GM12878 (cell line): ENCODE measurements around the gene ANO10. TPM values are rescaled to one million over a fixed set of nuclear protein-coding genes. Genes with fewer than 3 reads are reported as not detected.
A peak's percentile ranks its signal among the peaks of the same experiment; 100 is the strongest.

ENCODE experiments used
- ATAC-seq: fragments of 200-7000 bp; cut with Tn5 transposase; 3 replicates; pipeline ENCODE4 v1.9.1; 2020; ENCODE audit warnings: mild to moderate bottlenecking, moderate library complexity
- BruUV-seq: library from RNA; stranded (reverse); fragments of 400-500 nt; replicated peaks from 2 replicates; lab custom pipeline; 2021; lab: Mats Ljungman, UMichigan
- CTCF ChIA-PET: fragments of 300-600 bp; sonication (Branson Sonifier 250); formaldehyde crosslinking; extraction: SDS; loops from one replicate; lab custom pipeline; 2021; ENCODE audit warnings: inconsistent platforms; lab: Yijun Ruan, JAX
- POLR2A ChIA-PET: fragments of 350-600 bp; formaldehyde crosslinking; extraction: SDS; loops from one replicate; lab custom pipeline; 2021; ENCODE audit warnings: inconsistent platforms; lab: Charles Lee
- RAD21 ChIA-PET: fragments of 300-600 bp; sonication (Branson Sonifier 250); formaldehyde crosslinking; loops from one replicate; lab custom pipeline; 2023; ENCODE audit warnings: antibody characterized with exemption; ENCODE audit not compliant: unreplicated experiment; lab: Charles Lee
- SMC1A ChIA-PET: fragments of 300-600 bp; sonication (Branson Sonifier 250); formaldehyde crosslinking; loops from one replicate; lab custom pipeline; 2023; ENCODE audit not compliant: unreplicated experiment, uncharacterized antibody; lab: Charles Lee
- DNase-seq: peaks from one replicate; pipeline ENCODE4 v3.0.0-alpha.2; 2011; ENCODE audit warnings: low read depth, low spot score
- FAIRE-seq: peaks from 3 replicates; lab custom pipeline; 2011; peaks lifted over from hg19 to GRCh38; lab: Jason Lieb, UNC
- H2AFZ ChIP-seq: 2 replicates; pipeline ENCODE4 v1.6.0; 2011; ENCODE audit warnings: low read depth, low read length, control low read depth; ENCODE audit not compliant: control insufficient read depth
- H3K27ac ChIP-seq: 2 replicates; pipeline ENCODE4 v1.5.1; 2011; ENCODE audit warnings: control low read depth; ENCODE audit not compliant: control insufficient read depth, insufficient read depth
- H3K27me3 ChIP-seq, 2 experiments: replicated peaks in 1 of 2; 2 replicates each; pipeline versions ENCODE4 v1.6.0 to v1.6.1; 2011; ENCODE audit warnings: low read length in 1 of 2; ENCODE audit not compliant: control insufficient read depth in 2 of 2, insufficient read depth in 2 of 2
- H3K36me3 ChIP-seq, 2 experiments: 2 replicates each; pipeline ENCODE4 v1.5.1; 2011; ENCODE audit warnings: low read length in 1 of 2; ENCODE audit not compliant: control insufficient read depth in 2 of 2, insufficient read depth in 2 of 2
- H3K4me1 ChIP-seq: 2 replicates; pipeline ENCODE4 v1.6.1; 2011; ENCODE audit warnings: mild to moderate bottlenecking, low read length, moderate library complexity, mixed read lengths; ENCODE audit not compliant: control insufficient read depth, insufficient read depth
- H3K4me2 ChIP-seq: 2 replicates; pipeline ENCODE4 v1.6.0; 2011; ENCODE audit warnings: control low read depth; ENCODE audit not compliant: control insufficient read depth, insufficient read depth
- H3K4me3 ChIP-seq: fragments of 200-600 bp; sonication (generic); 2 replicates; pipeline ENCODE4 v1.5.1; 2016
- H3K79me2 ChIP-seq: 2 replicates; pipeline ENCODE4 v1.6.0; 2011; ENCODE audit warnings: low read length; ENCODE audit not compliant: control insufficient read depth, insufficient read depth
- H3K9ac ChIP-seq: 2 replicates; pipeline ENCODE4 v1.8.0; 2011; ENCODE audit warnings: low read length, control low read depth, mixed read lengths; ENCODE audit not compliant: control insufficient read depth, insufficient read depth
- H3K9me3 ChIP-seq: replicated peaks from 3 replicates; pipeline ENCODE4 v1.5.1; 2011; ENCODE audit warnings: mild to moderate bottlenecking, low read length; ENCODE audit not compliant: control insufficient read depth, insufficient read depth
- H4K20me1 ChIP-seq: 2 replicates; pipeline ENCODE4 v1.6.0; 2011; ENCODE audit not compliant: control insufficient read depth, insufficient read depth
- CBX5 ChIP-seq: sonication (generic); IDR thresholded peaks from 2 replicates; pipeline ENCODE4 v1.6.1; 2016; ENCODE audit warnings: low read depth, moderate library complexity, mild to moderate bottlenecking, inconsistent platforms
- CEBPZ ChIP-seq: fragments of 150-350 bp; IDR thresholded peaks from 2 replicates; pipeline ENCODE4 v1.6.1; 2016; ENCODE audit warnings: low read depth, low read length
- CHD1 ChIP-seq: IDR thresholded peaks from 2 replicates; pipeline ENCODE4 v1.6.1; 2012; ENCODE audit warnings: low read depth, low read length, improper control_type of control experiment
- E4F1 ChIP-seq: fragments of 450-650 bp; IDR thresholded peaks from 2 replicates; pipeline ENCODE4 v1.6.1; 2018; ENCODE audit warnings: borderline replicate concordance, mild to moderate bottlenecking; ENCODE audit not compliant: partially characterized antibody
- MTA3 ChIP-seq: IDR thresholded peaks from 2 replicates; pipeline ENCODE4 v1.6.1; 2012; ENCODE audit warnings: low read length, inconsistent platforms, borderline replicate concordance
- NRF1 ChIP-seq: conservative IDR thresholded peaks from 2 replicates; pipeline ENCODE4 v1.6.1; 2011; ENCODE audit warnings: mild to moderate bottlenecking, low read depth, low read length, improper control_type of control experiment
- POU2F2 ChIP-seq: IDR thresholded peaks from 3 replicates; pipeline ENCODE4 v1.6.1; 2011; ENCODE audit warnings: low read depth, mild to moderate bottlenecking, low read length, borderline replicate concordance
- RB1 ChIP-seq: fragments of 450-650 bp; formaldehyde crosslinking; IDR thresholded peaks from 2 replicates; pipeline ENCODE4 v1.6.1; 2017; ENCODE audit warnings: mild to moderate bottlenecking, borderline replicate concordance
- SMAD5 ChIP-seq: IDR thresholded peaks from 2 replicates; pipeline ENCODE4 v1.6.1; 2016; ENCODE audit warnings: antibody characterized with exemption, low read depth
- SPI1 ChIP-seq: IDR thresholded peaks from 2 replicates; pipeline ENCODE4 v1.6.1; 2011; ENCODE audit warnings: low read depth, mild to moderate bottlenecking, low read length, moderate library complexity, borderline replicate concordance; ENCODE audit not compliant: insufficient read depth
- SREBF2 ChIP-seq: IDR thresholded peaks from 2 replicates; pipeline ENCODE4 v1.6.1; 2012; ENCODE audit warnings: mild to moderate bottlenecking, low read length
- YBX1 ChIP-seq: fragments of 450-650 bp; IDR thresholded peaks from 2 replicates; pipeline ENCODE4 v1.6.1; 2016; ENCODE audit warnings: antibody characterized with exemption
- ZSCAN29 ChIP-seq: fragments of 450-650 bp; IDR thresholded peaks from 2 replicates; pipeline ENCODE4 v1.6.1; 2017; ENCODE audit warnings: mild to moderate bottlenecking, moderate library complexity
- WGBS: methylation state at CpG from one replicate; pipeline ENCODE4 v1.1.6; 2016; ENCODE audit warnings: low lambda C conversion rate; ENCODE audit not compliant: insufficient replicate concordance, insufficient coverage; ENCODE audit errors: missing lambda C conversion rate; 5-methylcytosine and 5-hydroxymethylcytosine counted together
- in situ Hi-C: fragments of 300-500 bp; cut with MboI; formaldehyde crosslinking; loops from 9 replicates; pipeline ENCODE4 v1.14.3; 2018; ENCODE audit warnings: mixed read lengths
- intact Hi-C: fragments of 100-400 bp; cut with micrococcal nuclease; formaldehyde crosslinking; loops from one replicate; pipeline ENCODE4 v1.14.2; 2022; ENCODE audit not compliant: unreplicated experiment
- polyA plus RNA-seq, 11 experiments: library from polyadenylated mRNA; depleted of rRNA in 4 of 11; unstranded in 6 of 11; stranded (reverse) in 5 of 11; fragments of >200 nt; fragmentation: Nextera tagmentation in 4 of 11; fragmentation: Illumina TruSeq in 1 of 11; extraction: Ambion mirVana in 4 of 11; extraction: Trizol in 1 of 11; gene quantifications; 1 replicate in 1 of 11; 2 replicates in 10 of 11; pipeline versions ENCODE4 v1.2.1 to v1.2.3, GENCODE V29; 2011 to 2016; ENCODE audit warnings: inconsistent platforms in 2 of 11, missing spikeins in 2 of 11, low read depth in 1 of 11
- total RNA-seq, 4 experiments: library from RNA; depleted of rRNA in 3 of 4; stranded (reverse); fragments of >200 nt in 3 of 4; fragmentation: Illumina TruSeq in 1 of 4; extraction: Trizol in 1 of 4; gene quantifications; 2 replicates each; pipeline versions ENCODE4 v1.2.1 to v1.2.3, GENCODE V29; 2013 to 2021

ANO10 gene
- total and polyA plus RNA-seq, 10 of the 15 experiments (the other 5 are each of a cell fraction or from before 2014, with no cell fraction given), result 0.29 to 21.9 (median 1.6) TPM

GRCh38 chr3:43587303-43587702, 34.5 kb downstream of the ANO10 start:
- no peak for FAIRE-seq

GRCh38 chr3:43584043-43584826, 37.6 kb downstream of the ANO10 start:
- Histone ChIP-seq H2AFZ (no peak overlapping the region), H4K20me1 (no peaks in the 10 kb centered on the region), H3K9me3 (no peaks in the 10 kb centered on the region), H3K4me3 (no peak overlapping the region), H3K9ac (no peak overlapping the region), H3K79me2 (no peaks in the 10 kb centered on the region), H3K27me3 (no peaks in the 10 kb centered on the region), H3K36me3 (no peaks in the 10 kb centered on the region), H3K4me1 (no peaks in the 10 kb centered on the region), H3K4me2 (no peak overlapping the region), H3K27ac (no peak overlapping the region)
- FAIRE-seq (no peak), ATAC-seq (peak; percentile 61), DNase-seq (no peak)
- SMC1A ChIA-PET, result interaction anchor here (1.3 kb wide), 1 partner anchor 11 kb away, joined by 3 read pairs; no protein-coding TSS in a partner anchor
- CTCF ChIA-PET, result no interaction called here
- no TSS peak for BruUV-seq
- 86% methylated on average over 14 of the region's 14 CpGs for WGBS
- intact Hi-C loops (no loop called here), in situ Hi-C loops (no loop called here)
- POLR2A ChIA-PET, result no interaction called here
- RAD21 ChIA-PET, result no interaction called here
- no peak for TF ChIP-seq YBX1
- TF ChIP-seq SMAD5, result no peak
- peak; percentile 29; the same call in 1 of the 2 replicates for TF ChIP-seq SPI1
- no peak for TF ChIP-seq SREBF2
- TF ChIP-seq POU2F2, result peak; percentile 79; the same call in 1 of the 3 replicates
- TF ChIP-seq RB1, result no peak
- TF ChIP-seq CEBPZ, result no peak
- TF ChIP-seq CBX5, result no peak
- TF ChIP-seq E4F1, result no peak
- no peak for TF ChIP-seq NRF1

More at GRCh38 chr3:43587303-43587702, 34.5 kb downstream of the ANO10 start:
- H3K4me2 ChIP-seq, result no peak overlapping the region
- WGBS, result 67% methylated on average over 3 of the region's 3 CpGs
- no peak overlapping the region for H2AFZ ChIP-seq
- H3K79me2 ChIP-seq, result no peaks in the 10 kb centered on the region
- BruUV-seq, result no TSS peak
- no peak overlapping the region for H3K9ac ChIP-seq
- no peak overlapping the region for H3K27ac ChIP-seq
- POLR2A ChIA-PET, result no interaction called here
- H4K20me1 ChIP-seq, result no peaks in the 10 kb centered on the region
- in situ Hi-C loops (no loop called here), intact Hi-C loops (no loop called here)
- RAD21 ChIA-PET, result no interaction called here
- SMC1A ChIA-PET, result no interaction called here
- H3K27me3 ChIP-seq, result no peaks in the 10 kb centered on the region
- ATAC-seq (no peak), DNase-seq (no peak)
- no peaks in the 10 kb centered on the region for H3K36me3 ChIP-seq
- CTCF ChIA-PET, result no interaction called here
- no peak for TF ChIP-seq MTA3
- TF ChIP-seq ZSCAN29, result no peak
- TF ChIP-seq CHD1, result no peak
- no peaks in the 10 kb centered on the region for H3K4me1 ChIP-seq
- H3K9me3 ChIP-seq, result no peaks in the 10 kb centered on the region; the same call in 2 of the 3 replicates
- H3K4me3 ChIP-seq, result no peak overlapping the region
